HG03457 (cell line): Measurements from ENCODE around the gene CYP2A6.
"Not testable (repeated sequence)": the region's sequence is repeated elsewhere in the genome, so short reads cannot be mapped to it uniquely, and the experiment has no call there.

Source experiments
- ATAC-seq: cut with Tn5 transposase; IDR thresholded peaks from one replicate; pipeline ENCODE4 v1.9.1; 2021; ENCODE audit warnings: moderate number of reproducible peaks; ENCODE audit not compliant: unreplicated experiment

CYP2A6 gene

GRCh38 chr19:40850277-40850676, at the start of gene CYP2A6:
Gene CYP2A6, minus strand, starts transcription at chr19:40850447. Its CDS starts 21 bp downstream, at chr19:40850426.
- not testable (repeated sequence) for ATAC-seq

GRCh38 chr19:40899964-40900363, 49.7 kb upstream of the CYP2A6 start:
- ATAC-seq: not testable (repeated sequence)

GRCh38 chr19:40896843-40897789, 46.9 kb upstream of the CYP2A6 start:
- ATAC-seq: not testable (repeated sequence)

- no peak for ATAC-seq
Measured at GRCh38 chr19:40896418-40896796, 46.2 kb upstream of the CYP2A6 start.

GRCh38 chr19:40893112-40893511, 42.9 kb upstream of the CYP2A6 start:
- ATAC-seq: no peak

GRCh38 chr19:40889366-40889765, 39.1 kb upstream of the CYP2A6 start:
- ATAC-seq: no peak

- ATAC-seq: no peak
Measured at GRCh38 chr19:40888191-40888590, 37.9 kb upstream of the CYP2A6 start.

GRCh38 chr19:40884187-40884931, 34.1 kb upstream of the CYP2A6 start:
- not testable (repeated sequence) for ATAC-seq

GRCh38 chr19:40882062-40882461, 31.8 kb upstream of the CYP2A6 start, which contains the start of gene CYP2A7:
Gene CYP2A7, minus strand, starts transcription at chr19:40882231. Its CDS starts 21 bp downstream, at chr19:40882210.
- ATAC-seq: not testable (repeated sequence)

- not testable (repeated sequence) for ATAC-seq
Measured at GRCh38 chr19:40879349-40879748, 29.1 kb upstream of the CYP2A6 start.

- ATAC-seq: not testable (repeated sequence)
Measured at GRCh38 chr19:40875526-40875951, 25.3 kb upstream of the CYP2A6 start.

- ATAC-seq: not testable (repeated sequence)
Measured at GRCh38 chr19:40874874-40875273, 24.6 kb upstream of the CYP2A6 start.

GRCh38 chr19:40873873-40874272, 23.6 kb upstream of the CYP2A6 start:
- not testable (repeated sequence) for ATAC-seq

- ATAC-seq: no peak
Measured at GRCh38 chr19:40872209-40872608, 22.0 kb upstream of the CYP2A6 start.

GRCh38 chr19:40867701-40868100, 17.5 kb upstream of the CYP2A6 start:
- ATAC-seq: no peak

GRCh38 chr19:40864739-40865496, 14.7 kb upstream of the CYP2A6 start:
- not testable (repeated sequence) for ATAC-seq

GRCh38 chr19:40862785-40863184, 12.5 kb upstream of the CYP2A6 start:
- ATAC-seq: no peak

GRCh38 chr19:40862333-40862732, 12.1 kb upstream of the CYP2A6 start:
- no peak for ATAC-seq

GRCh38 chr19:40858109-40858508, 7.9 kb upstream of the CYP2A6 start:
- ATAC-seq: no peak

GRCh38 chr19:40852467-40853152, 2.4 kb upstream of the CYP2A6 start:
- ATAC-seq: not testable (repeated sequence)
